HEK293 (cell line): ENCODE measurements around the gene APC2.
A peak's percentile ranks its signal among the peaks of the same experiment; 100 is the strongest.

ENCODE experiments used
- BCL11A ChIP-seq: fragments of 450-650 bp; formaldehyde crosslinking; IDR thresholded peaks from 2 replicates; pipeline ENCODE4 v1.5.1; 2016; ENCODE audit warnings: low read depth, missing biosample characterization, missing genetic modification characterization
- GFI1B ChIP-seq: fragments of 450-650 bp; formaldehyde crosslinking; IDR thresholded peaks from 2 replicates; pipeline ENCODE4 v1.5.1; 2016; ENCODE audit warnings: missing biosample characterization, missing genetic modification characterization
- INSM2 ChIP-seq: fragments of 450-650 bp; formaldehyde crosslinking; IDR thresholded peaks from 2 replicates; pipeline ENCODE4 v1.5.1; 2016; ENCODE audit warnings: missing biosample characterization, missing genetic modification characterization
- KLF1 ChIP-seq: fragments of 450-650 bp; formaldehyde crosslinking; IDR thresholded peaks from 2 replicates; pipeline ENCODE4 v1.5.1; 2016; ENCODE audit warnings: missing biosample characterization, missing genetic modification characterization
- KLF10 ChIP-seq: fragments of 450-650 bp; IDR thresholded peaks from 2 replicates; pipeline ENCODE4 v1.5.1; 2018; ENCODE audit warnings: missing biosample characterization, mild to moderate bottlenecking, missing genetic modification characterization
- KLF7 ChIP-seq: fragments of 450-650 bp; formaldehyde crosslinking; IDR thresholded peaks from 2 replicates; pipeline ENCODE4 v1.5.1; 2016; ENCODE audit warnings: missing biosample characterization, missing genetic modification characterization, borderline replicate concordance
- KLF9 ChIP-seq: fragments of 450-650 bp; formaldehyde crosslinking; IDR thresholded peaks from 2 replicates; pipeline ENCODE4 v1.5.1; 2016; ENCODE audit warnings: missing biosample characterization, missing genetic modification characterization, low read depth
- MZF1 ChIP-seq: fragments of 450-650 bp; formaldehyde crosslinking; IDR thresholded peaks from 2 replicates; pipeline ENCODE4 v1.5.1; 2017; ENCODE audit warnings: missing biosample characterization, missing genetic modification characterization, borderline replicate concordance
- OSR2 ChIP-seq: fragments of 450-650 bp; formaldehyde crosslinking; IDR thresholded peaks from 2 replicates; pipeline ENCODE4 v1.5.1; 2016; ENCODE audit warnings: missing biosample characterization, missing genetic modification characterization
- PATZ1 ChIP-seq: fragments of 450-650 bp; formaldehyde crosslinking; IDR thresholded peaks from 2 replicates; pipeline ENCODE4 v1.5.1; 2016; ENCODE audit warnings: missing biosample characterization, missing genetic modification characterization
- SALL2 ChIP-seq: fragments of 450-650 bp; formaldehyde crosslinking; IDR thresholded peaks from 2 replicates; pipeline ENCODE4 v1.5.0; 2017; ENCODE audit warnings: missing biosample characterization, mild to moderate bottlenecking, missing genetic modification characterization, borderline replicate concordance
- ZBTB1 ChIP-seq: fragments of 450-650 bp; formaldehyde crosslinking; IDR thresholded peaks from 2 replicates; pipeline ENCODE4 v1.5.1; 2016; ENCODE audit warnings: missing biosample characterization, missing genetic modification characterization
- ZBTB7A ChIP-seq: fragments of 450-650 bp; formaldehyde crosslinking; IDR thresholded peaks from 2 replicates; pipeline ENCODE4 v1.5.1; 2016; ENCODE audit warnings: low read depth, missing biosample characterization, missing genetic modification characterization
- ZNF19 ChIP-seq: fragments of 450-650 bp; formaldehyde crosslinking; IDR thresholded peaks from 2 replicates; pipeline ENCODE4; 2016; ENCODE audit warnings: missing biosample characterization, missing genetic modification characterization, low read depth
- ZNF2 ChIP-seq: fragments of 450-650 bp; formaldehyde crosslinking; IDR thresholded peaks from 2 replicates; pipeline ENCODE4 v1.5.1; 2016; ENCODE audit warnings: missing biosample characterization, missing genetic modification characterization
- ZNF280D ChIP-seq: fragments of 450-650 bp; formaldehyde crosslinking; IDR thresholded peaks from 2 replicates; pipeline ENCODE4 v1.5.1; 2016; ENCODE audit warnings: missing biosample characterization, missing genetic modification characterization
- ZNF362 ChIP-seq: fragments of 450-650 bp; formaldehyde crosslinking; IDR thresholded peaks from 2 replicates; pipeline ENCODE4 v1.5.1; 2016; ENCODE audit warnings: missing biosample characterization, missing genetic modification characterization
- ZNF433 ChIP-seq: fragments of 450-650 bp; formaldehyde crosslinking; IDR thresholded peaks from 2 replicates; pipeline ENCODE4 v1.5.1; 2016; ENCODE audit warnings: missing biosample characterization, missing genetic modification characterization, low read depth
- ZNF529 ChIP-seq: fragments of 450-650 bp; formaldehyde crosslinking; IDR thresholded peaks from 2 replicates; pipeline ENCODE4 v1.5.1; 2017; ENCODE audit warnings: missing genetic modification characterization, missing biosample characterization; ENCODE audit not compliant: insufficient replicate concordance
- ZNF530 ChIP-seq: fragments of 450-650 bp; formaldehyde crosslinking; IDR thresholded peaks from 2 replicates; pipeline ENCODE4 v1.5.1; 2016; ENCODE audit warnings: low read depth, missing biosample characterization, missing genetic modification characterization
- ZNF560 ChIP-seq: fragments of 450-650 bp; formaldehyde crosslinking; IDR thresholded peaks from 2 replicates; pipeline ENCODE4 v1.5.1; 2017; ENCODE audit warnings: missing biosample characterization, missing genetic modification characterization, borderline replicate concordance
- ZNF777 ChIP-seq: fragments of 450-650 bp; formaldehyde crosslinking; IDR thresholded peaks from 2 replicates; pipeline ENCODE4 v1.5.1; 2017; ENCODE audit warnings: missing biosample characterization, missing genetic modification characterization, borderline replicate concordance
- ZSCAN30 ChIP-seq: fragments of 450-650 bp; IDR thresholded peaks from 2 replicates; pipeline ENCODE4 v1.5.1; 2018; ENCODE audit warnings: missing biosample characterization, mild to moderate bottlenecking, missing genetic modification characterization, moderate library complexity
- TF ChIP-seq, protein P1 (sequence below): fragments of 450-650 bp; formaldehyde crosslinking; optimal IDR thresholded peaks from 2 replicates; pipeline ENCODE3; 2016; ENCODE audit warnings: missing biosample characterization, mild to moderate bottlenecking, missing genetic modification characterization
- TF ChIP-seq, protein P2 (sequence below): fragments of 450-650 bp; formaldehyde crosslinking; IDR thresholded peaks from 2 replicates; pipeline ENCODE4 v1.5.1; 2017; ENCODE audit warnings: missing biosample characterization, missing genetic modification characterization

The APC2 gene

DNA sequence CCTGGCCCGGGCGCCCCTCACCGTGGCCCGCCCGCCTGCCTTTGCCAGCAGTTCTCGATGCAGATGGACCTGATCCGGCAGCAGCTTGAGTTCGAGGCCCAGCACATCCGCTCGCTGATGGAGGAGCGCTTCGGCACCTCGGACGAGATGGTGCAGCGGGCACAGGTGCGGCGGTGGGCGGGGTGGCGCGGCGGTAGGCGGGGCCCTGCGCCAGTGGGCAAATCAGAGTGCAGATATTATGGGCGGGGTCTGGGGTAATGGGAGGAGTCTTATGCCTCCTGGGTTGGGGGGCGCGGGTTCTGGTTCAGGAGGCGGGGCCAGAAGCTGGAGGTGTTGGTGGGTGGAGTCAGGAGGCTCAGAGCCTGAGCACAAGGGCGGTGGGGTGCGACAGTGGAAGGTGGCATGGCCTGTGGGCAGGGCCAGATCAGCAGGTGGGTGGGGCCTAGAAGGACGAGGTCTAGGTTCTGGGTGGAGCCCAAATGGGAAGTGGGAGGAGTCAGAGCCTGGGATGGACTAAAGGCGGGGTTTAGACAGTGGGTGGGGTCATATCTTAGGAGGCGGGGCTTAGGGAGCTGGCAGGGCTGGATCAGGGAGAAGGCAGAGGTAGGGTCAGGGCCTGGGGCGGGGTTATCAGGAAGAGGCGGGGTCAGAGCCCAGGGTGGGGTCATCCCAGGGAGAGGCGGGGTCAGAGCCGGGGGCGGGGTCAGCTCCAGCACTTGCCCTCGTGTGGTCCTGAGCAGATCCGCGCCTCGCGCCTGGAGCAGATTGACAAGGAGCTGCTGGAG lies 5.6 kb downstream of the APC2 start (continued):
- TF ChIP-seq, protein P1, sequence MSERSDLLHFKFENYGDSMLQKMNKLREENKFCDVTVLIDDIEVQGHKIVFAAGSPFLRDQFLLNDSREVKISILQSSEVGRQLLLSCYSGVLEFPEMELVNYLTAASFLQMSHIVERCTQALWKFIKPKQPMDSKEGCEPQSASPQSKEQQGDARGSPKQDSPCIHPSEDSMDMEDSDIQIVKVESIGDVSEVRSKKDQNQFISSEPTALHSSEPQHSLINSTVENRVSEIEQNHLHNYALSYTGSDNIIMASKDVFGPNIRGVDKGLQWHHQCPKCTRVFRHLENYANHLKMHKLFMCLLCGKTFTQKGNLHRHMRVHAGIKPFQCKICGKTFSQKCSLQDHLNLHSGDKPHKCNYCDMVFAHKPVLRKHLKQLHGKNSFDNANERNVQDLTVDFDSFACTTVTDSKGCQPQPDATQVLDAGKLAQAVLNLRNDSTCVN (tag by site-specific recombination), result peak; percentile 34
- no peak for TF ChIP-seq ZNF530 (tag by site-specific recombination)
- TF ChIP-seq ZNF362, result no peak
- TF ChIP-seq ZNF433, result no peak
- TF ChIP-seq BCL11A, result no peak
- TF ChIP-seq OSR2, result no peak
- no peak for TF ChIP-seq ZSCAN30 (tag by site-specific recombination)
- peak; percentile 61; the same call in 1 of the 2 replicates for TF ChIP-seq ZNF2 (tag by site-specific recombination)
- TF ChIP-seq ZBTB7A (tag by site-specific recombination), result no peak
- TF ChIP-seq ZNF560 (tag by site-specific recombination), result no peak
- TF ChIP-seq INSM2, result no peak
- no peak for TF ChIP-seq GFI1B
- no peak for TF ChIP-seq MZF1 (tag by site-specific recombination)
- peak; percentile 77 for TF ChIP-seq KLF9 (tag by site-specific recombination)
- no peak for TF ChIP-seq ZNF529 (tag by site-specific recombination)
- TF ChIP-seq PATZ1 (tag by site-specific recombination), result peak; percentile 59
- no peak for TF ChIP-seq KLF7
- no peak for TF ChIP-seq ZNF777 (tag by site-specific recombination)
- peak; percentile 43; the same call in 1 of the 2 replicates for TF ChIP-seq KLF10 (tag by site-specific recombination)
- no peak for TF ChIP-seq ZNF19
- TF ChIP-seq ZBTB1, result no peak
- TF ChIP-seq SALL2 (tag by site-specific recombination), result no peak
- no peak for TF ChIP-seq ZNF280D (tag by site-specific recombination)
- TF ChIP-seq, protein P2, sequence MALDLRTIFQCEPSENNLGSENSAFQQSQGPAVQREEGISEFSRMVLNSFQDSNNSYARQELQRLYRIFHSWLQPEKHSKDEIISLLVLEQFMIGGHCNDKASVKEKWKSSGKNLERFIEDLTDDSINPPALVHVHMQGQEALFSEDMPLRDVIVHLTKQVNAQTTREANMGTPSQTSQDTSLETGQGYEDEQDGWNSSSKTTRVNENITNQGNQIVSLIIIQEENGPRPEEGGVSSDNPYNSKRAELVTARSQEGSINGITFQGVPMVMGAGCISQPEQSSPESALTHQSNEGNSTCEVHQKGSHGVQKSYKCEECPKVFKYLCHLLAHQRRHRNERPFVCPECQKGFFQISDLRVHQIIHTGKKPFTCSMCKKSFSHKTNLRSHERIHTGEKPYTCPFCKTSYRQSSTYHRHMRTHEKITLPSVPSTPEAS, result no peak
- peak; percentile 63 for TF ChIP-seq KLF1 (tag by site-specific recombination)
